ENCODE results near the gene RGS12.

RGS12 gene

DNA sequence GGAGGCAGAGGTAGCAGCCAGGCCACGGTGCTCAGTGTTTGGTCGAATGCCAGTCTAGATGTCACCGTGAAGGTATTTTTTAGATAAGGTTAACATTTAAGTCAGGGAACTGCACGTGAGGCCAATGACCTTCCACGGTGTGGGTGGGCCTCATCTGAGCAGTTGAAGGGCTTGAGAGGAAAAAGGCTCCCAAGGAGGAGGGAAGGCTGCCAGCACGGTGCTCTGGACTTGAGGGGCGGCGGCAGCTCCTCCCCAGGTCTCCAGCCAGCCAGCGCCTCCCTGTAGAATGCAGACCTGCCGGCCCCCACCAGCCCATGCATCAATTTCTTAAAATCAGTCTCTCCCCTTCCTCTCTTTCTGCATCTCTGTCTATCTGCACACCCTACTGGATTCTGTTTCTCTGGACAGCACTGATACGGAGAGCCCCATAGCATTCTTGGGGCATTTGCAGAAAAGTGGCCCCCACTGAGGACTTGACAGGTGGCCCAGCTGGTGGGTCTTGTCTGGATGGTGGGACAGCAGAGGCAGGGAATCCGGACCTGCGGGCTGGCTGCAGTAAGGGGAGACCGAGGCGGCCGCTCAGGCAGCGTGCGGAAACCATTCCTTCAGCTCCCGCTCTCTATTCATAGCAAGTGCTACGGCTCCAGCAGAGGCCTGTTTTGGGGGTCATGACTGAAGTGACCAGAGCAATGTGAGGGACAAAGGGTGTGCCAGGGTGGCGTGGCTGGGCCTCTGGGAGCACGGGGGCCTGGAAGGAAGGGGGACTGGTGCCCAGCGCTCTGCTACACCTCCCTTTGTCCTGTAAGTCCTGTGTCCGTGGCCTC is 7.9 kb upstream of the RGS12 start:
- no peak for DNase-seq

DNA sequence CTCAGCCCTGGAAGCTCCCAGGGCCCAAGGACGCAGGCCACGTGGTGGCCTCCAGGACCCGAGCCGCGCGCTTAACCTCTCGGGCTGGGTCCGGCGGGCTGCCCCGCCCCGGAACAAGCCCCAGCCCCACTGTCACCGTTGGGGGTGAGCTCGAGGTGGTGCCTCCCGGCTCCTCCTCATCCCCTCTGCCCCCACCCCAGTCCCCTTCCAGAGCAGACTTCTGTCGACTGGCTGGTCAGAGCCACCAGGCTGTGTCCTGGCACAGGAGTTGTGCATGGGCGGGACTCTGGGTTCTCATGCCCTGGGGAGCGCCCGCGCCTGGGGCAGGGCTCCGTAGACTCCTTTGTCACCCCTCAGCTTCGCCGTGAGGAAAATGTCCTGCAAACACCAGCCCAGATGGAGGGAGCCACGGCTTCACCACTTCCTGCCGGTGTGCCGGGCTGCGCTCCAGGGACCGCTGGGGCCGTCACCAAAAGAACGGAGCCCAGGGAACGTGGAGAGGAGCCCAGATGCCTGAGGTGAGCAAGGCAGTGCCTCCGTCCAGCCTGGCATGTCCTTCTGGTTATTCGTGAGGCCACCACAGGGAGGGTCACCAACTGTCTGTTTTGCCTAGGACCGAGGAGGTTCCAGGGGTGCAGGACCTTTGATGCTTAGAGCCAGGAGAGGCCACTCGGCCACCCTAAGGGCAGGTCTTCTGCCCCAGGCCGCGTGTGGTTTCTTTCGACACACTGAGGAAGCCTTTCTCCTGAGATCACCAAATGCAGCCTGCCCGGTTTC is 7.1 kb upstream of the RGS12 start:
- DNase-seq, result no peak

DNA sequence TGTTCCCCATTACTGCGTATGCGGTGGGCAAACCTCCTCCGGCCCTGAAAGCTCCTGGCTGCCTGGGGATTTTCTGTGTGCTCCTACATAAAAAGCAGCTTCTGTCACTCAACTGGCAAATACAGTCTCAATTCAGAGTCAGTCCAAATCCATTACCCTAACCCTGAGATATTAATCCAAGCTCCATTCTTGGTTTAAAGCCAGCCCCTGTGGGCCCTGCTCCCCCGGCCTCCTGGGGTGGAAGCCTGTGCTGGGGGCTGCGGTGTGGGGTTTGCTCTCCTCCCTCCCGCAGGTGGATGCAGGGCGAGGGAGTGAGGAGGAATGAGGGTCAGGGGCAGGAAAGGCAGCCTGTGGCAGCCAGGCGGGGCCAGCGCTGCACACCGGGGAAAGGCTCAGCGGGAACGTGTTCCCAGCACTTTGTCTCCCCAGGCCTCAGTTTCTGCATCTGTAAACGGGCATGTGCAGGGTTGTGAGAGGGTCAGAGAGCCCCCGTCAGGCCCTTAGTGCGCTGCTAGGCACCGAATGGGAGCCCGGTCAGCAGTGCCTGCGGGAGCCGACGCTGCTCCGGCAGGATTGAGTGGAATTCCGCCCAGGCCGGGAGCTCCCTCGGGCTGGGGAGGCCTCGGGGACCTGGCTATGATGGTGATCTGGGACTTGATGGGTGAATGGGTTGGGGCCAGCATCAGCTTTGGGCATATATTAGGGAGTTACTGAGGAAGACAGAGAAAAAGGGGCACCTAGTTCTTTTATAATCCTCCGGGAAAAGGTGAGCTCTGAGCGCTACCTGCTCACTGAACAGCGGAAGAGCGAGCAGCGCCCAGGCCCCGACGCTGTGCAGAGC is 6.3 kb upstream of the RGS12 start:
- DNase-seq, result no peak

DNA sequence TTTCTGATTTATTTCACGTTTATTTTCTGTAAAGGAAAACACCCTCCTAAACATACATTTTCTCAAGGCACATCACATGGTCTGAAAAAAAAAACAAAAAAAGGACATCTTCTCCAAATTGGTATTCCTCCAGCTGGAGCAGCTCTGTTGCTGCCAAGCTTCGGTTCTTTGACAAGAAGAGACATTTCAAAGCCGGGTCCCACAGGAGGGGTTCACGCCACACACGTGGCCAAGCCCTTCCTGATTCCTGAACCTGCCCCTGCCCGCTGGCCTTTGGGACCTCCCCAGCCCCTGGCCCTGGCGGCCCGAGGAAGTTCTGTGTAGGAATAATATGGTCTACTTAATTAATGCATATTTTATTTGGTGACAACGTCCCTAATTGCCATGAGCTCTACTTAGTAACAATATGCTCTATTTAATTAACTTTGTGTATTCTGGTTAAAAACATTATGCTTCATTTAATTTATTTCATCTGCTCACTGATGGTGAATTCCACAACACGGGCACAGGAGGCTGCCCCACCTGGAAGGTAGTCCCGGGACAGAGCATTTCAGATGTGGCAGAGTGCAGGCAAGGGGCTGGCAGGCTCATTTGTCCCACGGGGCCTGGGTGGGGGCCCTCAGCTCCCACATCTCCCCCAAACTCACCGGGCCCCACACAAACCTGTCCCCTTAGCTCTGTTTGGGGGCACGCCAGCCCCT is 5.4 kb upstream of the RGS12 start:
- DNase-seq, result no peak

- no peak for DNase-seq
These were observed 4.8 kb upstream of the RGS12 start for GRCh38 chr4:3287972-3288570.

DNA sequence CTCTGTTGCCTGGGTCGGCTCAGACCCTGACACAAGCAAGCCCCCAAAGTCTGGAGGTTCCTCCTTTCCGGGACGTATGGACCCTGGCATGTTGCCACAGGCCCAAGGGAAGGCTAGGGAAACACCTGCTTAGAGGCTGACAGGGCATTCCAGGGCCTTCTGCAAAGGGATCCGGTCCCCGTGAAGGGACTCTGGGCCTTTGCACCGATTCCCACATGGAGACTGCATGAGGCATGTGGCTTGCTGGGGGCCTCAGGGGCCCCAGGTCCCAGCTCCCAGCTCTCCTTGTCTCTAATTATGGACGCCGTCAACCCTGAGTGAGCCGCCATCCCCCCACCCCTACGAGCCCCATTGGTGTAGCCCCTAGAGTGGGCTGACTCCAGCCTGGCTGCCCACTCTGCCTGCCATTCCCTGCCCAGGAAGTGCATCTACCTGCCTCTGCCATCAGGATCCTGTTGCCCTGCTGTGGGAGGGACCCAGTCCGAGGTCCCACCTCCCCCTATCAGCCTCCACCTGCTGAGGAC is 4.2 kb upstream of the RGS12 start:
- DNase-seq, result no peak

DNA sequence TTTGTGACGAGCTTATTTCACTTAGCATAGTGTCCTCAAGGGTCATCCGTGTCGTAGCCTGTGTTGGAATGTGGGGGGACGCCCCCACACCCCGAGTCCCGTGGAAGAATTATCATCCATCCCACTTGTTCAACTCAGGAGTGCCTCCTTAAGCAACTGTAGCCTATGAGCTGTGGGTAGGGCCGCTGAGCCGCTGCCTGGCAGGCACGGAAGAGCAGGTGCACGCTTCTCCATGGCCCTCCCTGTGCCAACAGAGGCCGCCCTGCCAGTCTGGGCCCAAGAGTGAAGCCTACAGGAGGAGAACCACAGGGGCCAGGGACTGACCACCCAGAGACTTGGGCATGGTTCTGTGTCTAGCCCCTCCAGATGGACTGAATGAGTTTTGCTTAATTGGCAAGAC is 2.3 kb upstream of the RGS12 start:
- no peak for DNase-seq

DNA sequence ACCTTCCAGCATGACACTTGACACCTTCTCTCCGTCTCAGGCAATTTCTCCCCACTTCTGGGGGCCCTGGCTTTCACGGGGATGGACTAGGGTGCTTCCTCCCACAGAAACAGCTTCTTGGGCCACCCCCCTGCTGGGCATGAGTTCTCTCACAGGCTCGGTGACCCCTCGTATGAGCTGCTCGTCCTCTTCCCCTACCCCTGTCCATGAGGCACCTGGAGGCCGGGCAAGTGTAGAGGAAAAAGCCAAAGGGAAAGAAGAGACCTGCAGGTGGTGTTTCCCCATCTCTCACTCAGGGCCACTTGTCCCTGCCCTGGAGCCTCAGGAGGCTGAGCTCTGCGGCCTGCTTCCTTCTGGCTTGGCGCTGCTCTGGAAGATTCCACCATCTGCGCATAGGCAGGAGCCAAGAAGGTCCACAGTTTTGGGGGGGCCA is 1.9 kb upstream of the RGS12 start:
- no peak for DNase-seq

DNA sequence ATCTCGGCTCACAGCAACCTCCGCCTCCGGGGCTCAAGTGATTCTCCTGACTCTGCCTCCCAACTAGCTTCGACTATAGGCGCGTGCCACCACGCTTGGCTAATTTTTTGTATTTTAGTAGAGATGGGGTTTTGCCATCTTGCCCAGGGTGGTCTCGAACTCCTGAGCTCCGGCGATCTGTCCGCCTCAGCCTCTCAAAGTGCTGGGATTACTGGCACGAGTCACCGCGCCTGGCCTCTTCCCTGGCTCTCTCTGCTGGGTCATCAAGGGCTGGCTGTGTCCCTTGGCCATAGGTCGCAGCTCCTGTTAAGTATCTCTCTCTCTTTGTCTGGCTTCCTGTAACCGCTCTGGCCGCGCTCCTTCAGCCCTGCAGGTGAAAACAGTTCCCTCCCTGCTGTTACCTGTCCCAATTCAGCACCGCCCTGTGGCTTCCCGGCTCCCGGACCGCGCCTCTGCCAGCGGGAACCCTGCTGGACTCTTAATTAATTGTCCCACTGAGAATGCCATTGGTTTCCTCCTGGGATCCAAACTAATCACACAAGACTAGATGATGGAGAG is 1.3 kb upstream of the RGS12 start:
- no peak for DNase-seq

GRCh38 chr4:3291969-3292570 is 751 bp upstream of the RGS12 start:
- DNase-seq, result no peak

GRCh38 chr4:3293401-3294391 is 875 bp downstream of the RGS12 start:
- DNase-seq, result no peak

- no peak for DNase-seq
These were observed 1.8 kb downstream of the RGS12 start for GRCh38 chr4:3294401-3295241.

- DNase-seq, result no peak
These were observed 3.2 kb downstream of the RGS12 start for GRCh38 chr4:3295837-3296624.

- no peak for DNase-seq
These were observed 3.8 kb downstream of the RGS12 start for GRCh38 chr4:3296651-3297050.

- DNase-seq, result no peak
These were observed 4.4 kb downstream of the RGS12 start for GRCh38 chr4:3297066-3297859.

DNA sequence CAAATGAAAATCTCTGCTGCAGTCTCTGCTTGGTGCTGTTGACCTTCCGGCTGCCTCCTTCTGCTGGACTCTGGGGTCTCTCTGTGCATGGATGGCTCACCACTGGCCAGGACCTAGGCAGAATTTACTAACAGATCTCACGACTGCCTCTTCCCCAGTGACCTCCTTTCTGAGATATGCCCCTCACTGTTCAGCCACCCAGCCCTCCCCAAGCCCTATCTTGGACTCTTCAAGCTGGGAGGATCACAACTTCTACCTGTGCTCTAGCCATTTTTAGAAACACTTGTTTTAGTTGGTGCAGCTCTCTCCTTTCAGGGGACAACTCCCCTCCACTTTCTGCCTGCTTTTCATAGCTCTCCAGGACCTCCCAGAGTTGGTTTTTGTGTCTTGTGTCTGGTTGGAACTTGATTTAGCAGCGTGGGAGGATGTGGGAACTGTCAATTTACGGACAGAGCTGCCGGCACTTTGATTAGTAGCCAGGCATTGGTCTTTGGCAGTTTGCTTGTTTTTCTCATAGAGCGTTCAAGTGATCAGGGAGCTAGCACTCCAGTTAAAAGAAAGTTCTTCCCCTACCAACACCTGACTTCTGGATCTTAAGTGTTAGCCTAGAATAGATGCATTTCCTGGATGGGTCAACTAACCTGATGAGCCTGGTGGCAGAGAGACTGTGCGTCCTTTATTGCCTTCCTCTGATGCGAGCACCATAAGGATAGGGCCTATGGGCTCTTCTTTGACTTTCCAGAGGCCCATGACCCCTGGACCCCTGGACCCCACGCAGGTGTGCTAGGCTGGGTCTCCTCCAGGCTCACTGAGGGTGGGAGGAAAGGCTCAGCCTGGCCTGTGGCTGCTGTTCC is 6.5 kb downstream of the RGS12 start:
- no peak for DNase-seq
